ENCODE data around the gene GORASP1.

GORASP1 gene

DNA sequence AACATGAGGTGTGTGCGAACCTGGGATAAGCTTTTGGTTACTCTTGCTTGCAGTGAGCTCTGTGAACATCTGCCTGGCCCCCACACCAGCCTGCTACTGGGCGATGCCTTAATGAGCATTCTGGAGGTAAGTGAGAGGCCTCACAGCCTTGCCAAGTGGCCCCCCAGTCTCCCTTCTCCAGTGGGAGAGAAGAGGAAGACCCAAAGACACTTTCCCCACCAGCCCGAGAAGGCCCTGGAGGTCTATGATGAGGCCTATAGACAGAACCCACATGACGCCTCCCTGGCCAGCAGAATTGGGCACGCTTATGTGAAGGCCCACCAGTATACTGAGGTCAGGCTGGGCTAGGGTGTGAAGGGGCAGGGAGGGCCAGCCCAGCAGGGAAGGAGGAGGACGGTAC, 22.6 kb upstream of the GORASP1 start:
- in situ Hi-C loops (cut with MboI; ENCODE audit: low pct_unique_long_range_greater_than_20kb, low sequenced_read_pairs, unreplicated experiment) = no loop called here
- DNase-seq (ENCODE audit: low spot score) = no peak
- TF ChIP-seq, protein P1, sequence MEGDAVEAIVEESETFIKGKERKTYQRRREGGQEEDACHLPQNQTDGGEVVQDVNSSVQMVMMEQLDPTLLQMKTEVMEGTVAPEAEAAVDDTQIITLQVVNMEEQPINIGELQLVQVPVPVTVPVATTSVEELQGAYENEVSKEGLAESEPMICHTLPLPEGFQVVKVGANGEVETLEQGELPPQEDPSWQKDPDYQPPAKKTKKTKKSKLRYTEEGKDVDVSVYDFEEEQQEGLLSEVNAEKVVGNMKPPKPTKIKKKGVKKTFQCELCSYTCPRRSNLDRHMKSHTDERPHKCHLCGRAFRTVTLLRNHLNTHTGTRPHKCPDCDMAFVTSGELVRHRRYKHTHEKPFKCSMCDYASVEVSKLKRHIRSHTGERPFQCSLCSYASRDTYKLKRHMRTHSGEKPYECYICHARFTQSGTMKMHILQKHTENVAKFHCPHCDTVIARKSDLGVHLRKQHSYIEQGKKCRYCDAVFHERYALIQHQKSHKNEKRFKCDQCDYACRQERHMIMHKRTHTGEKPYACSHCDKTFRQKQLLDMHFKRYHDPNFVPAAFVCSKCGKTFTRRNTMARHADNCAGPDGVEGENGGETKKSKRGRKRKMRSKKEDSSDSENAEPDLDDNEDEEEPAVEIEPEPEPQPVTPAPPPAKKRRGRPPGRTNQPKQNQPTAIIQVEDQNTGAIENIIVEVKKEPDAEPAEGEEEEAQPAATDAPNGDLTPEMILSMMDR (IDR thresholded peaks at IDR 0.05; ENCODE audit: extremely low read depth, insufficient read depth, missing control alignments) = no peak

- TF ChIP-seq, protein P1 (IDR thresholded peaks at IDR 0.05; ENCODE audit: extremely low read depth, insufficient read depth, missing control alignments) = no peak
- DNase-seq (ENCODE audit: low spot score) = no peak
- in situ Hi-C loops (cut with MboI; ENCODE audit: low pct_unique_long_range_greater_than_20kb, low sequenced_read_pairs, unreplicated experiment) = no loop called here
Observed at GRCh38 chr3:39128951-39129350, 21.5 kb upstream of the GORASP1 start.

DNA sequence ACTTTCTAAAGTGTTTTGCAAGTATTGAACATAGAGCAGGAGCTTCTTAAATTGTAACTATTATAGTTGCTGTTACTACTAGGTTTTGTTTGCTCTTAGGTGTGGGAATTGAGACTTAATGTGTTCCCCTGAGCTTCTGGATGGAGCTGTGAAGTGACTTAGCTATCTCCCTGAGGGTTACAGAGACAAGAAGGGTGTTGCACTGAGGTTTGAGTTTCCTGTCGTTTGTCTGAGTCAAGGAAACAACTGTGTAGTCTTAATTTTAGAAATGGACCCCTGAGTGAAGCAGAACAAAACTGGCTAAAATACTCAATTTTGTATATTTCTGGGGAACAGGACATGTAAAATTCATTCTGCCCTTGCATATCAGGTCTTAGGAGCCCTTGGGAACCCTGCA, 20.5 kb upstream of the GORASP1 start:
- no peak for DNase-seq (ENCODE audit: low spot score)
- TF ChIP-seq, protein P1 (IDR thresholded peaks at IDR 0.05; ENCODE audit: extremely low read depth, insufficient read depth, missing control alignments) = no peak
- in situ Hi-C loops (cut with MboI; ENCODE audit: low pct_unique_long_range_greater_than_20kb, low sequenced_read_pairs, unreplicated experiment) = no loop called here

- TF ChIP-seq, protein P1 (IDR thresholded peaks at IDR 0.05; ENCODE audit: extremely low read depth, insufficient read depth, missing control alignments) = no peak
- in situ Hi-C loops (cut with MboI; ENCODE audit: low pct_unique_long_range_greater_than_20kb, low sequenced_read_pairs, unreplicated experiment) = no loop called here
- no peak for DNase-seq (ENCODE audit: low spot score)
Observed at GRCh38 chr3:39127269-39127907, 20.0 kb upstream of the GORASP1 start.

DNA sequence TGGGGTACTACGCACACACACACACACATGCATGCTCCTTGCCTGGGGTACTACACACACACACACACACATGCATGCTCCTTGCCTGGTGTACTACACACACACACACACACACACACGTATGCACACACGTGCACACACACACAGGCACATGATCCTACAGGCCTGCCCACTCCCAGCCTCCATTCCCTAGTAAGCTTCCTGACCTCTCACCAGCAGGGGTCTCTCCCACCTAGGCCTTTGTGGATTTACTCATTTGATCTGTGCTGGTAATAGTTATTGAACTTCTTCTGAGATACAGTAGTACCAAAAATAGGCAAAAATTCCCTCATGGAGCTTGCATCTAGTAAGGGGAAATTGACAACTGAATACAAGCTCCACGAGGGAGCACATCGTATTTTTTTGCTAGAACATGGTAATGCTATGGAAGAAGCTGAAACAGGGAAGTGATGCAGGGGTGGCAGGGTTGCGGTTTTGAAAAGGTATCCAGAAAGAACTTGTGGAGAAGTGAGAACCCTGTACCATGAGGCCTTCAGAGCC, 19.2 kb upstream of the GORASP1 start:
- TF ChIP-seq, protein P1 (IDR thresholded peaks at IDR 0.05; ENCODE audit: extremely low read depth, insufficient read depth, missing control alignments) = peak; percentile 54
- in situ Hi-C loops (cut with MboI; ENCODE audit: low pct_unique_long_range_greater_than_20kb, low sequenced_read_pairs, unreplicated experiment) = no loop called here
- DNase-seq (ENCODE audit: low spot score) = no peak

- TF ChIP-seq, protein P1 (IDR thresholded peaks at IDR 0.05; ENCODE audit: extremely low read depth, insufficient read depth, missing control alignments) = no peak
- DNase-seq (ENCODE audit: low spot score) = no peak
- in situ Hi-C loops (cut with MboI; ENCODE audit: low pct_unique_long_range_greater_than_20kb, low sequenced_read_pairs, unreplicated experiment) = no loop called here
Observed at GRCh38 chr3:39125841-39126500, 18.5 kb upstream of the GORASP1 start.
